ENCODE data around the gene PDE4B. TPM values are rescaled to one million over a fixed set of nuclear protein-coding genes. Genes with fewer than 3 reads are reported as not detected.
A peak's percentile ranks its signal among the peaks of the same experiment; 100 is the strongest.

PDE4B gene
- total RNA-seq, 1 donor from 2014 or later, result 10.9 TPM

DNA sequence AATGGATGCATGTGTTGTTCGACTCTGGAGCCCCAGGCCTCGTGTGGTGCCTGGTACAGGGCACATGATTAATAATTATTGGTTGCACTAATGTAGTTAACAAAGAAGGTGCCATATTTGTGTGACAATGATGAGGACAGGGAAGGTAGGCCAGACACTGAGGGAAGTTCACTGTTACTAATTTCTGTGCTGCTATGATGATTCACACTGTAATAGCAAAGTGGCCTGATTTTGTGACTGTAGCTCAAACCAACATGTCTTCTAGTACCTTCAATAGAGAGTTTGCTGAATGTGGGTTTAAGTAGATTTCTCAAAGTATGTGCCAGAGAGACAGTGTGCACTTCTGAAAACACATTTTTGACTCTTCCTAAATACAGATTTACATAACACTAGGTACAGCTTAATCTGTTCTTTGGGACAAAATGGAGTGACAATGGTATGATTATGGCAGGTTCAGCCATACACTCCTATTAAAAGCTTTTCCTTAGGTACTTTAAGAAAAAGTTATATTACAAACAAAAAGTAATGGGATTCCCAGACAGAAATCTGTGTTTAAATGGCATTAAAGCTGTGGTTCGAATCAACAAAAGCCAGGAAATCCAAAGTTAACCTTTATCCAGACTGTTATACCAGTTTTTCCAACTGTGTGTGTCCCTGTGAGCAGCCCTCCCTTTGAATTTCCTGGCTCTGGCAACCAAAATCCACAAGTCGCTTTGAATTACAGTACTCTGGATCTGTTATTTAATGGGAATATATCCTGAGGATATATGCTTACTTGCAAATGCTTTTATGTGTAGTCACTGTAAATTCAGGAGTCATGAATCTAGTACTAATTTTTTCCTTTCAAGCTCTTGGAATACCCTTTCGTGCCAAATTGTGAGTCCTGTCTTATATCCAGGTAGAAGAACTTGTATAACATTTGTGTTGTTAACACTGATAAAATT is 464.2 kb downstream of the PDE4B start:
- no peak overlapping the region for H3K4me3 Mint-ChIP-seq

DNA sequence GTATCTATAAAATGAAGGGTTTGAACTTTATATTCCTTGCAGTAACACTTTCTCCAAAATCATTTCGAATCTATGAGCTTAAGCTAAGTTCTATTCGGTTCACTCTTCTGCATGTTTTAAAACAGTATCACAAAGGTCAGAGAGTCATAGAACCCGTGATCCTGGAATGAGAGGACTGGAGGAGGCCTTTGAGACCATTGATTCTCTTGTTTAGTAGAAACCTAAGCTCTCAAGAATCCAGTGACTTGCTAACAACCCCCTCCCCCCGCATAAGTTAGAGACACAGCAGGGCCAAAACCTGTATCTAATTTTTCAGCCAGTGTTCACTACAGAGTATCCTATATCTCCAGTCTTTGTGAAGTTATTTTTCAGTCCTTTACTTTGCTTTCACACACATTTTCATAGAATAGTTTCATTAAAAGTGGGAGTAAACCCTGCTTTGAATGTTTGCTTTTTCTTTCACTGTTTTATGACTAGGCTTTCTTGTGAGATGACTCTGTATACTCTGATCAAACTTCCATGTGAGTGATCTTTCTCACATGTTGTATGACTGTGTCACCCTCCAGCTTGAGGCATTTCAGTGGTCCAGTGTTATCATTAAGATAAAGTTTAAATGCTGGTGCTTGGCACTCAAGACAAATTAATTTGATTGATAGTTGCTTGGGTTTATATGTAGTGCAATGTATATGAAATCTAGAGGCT is 465.9 kb downstream of the PDE4B start:
- Mint-ChIP-seq H3K27ac (peak overlapping the region; percentile 59), H3K9me3 (no peaks in the 10 kb centered on the region), H3K36me3 (ENCODE audit: low read depth) (no peaks in the 10 kb centered on the region), H3K4me1 (peaks cover 57% of the 10 kb centered on the region), H3K27me3 (no peaks in the 10 kb centered on the region), H3K4me3 (no peak overlapping the region)
- DNase-seq, result no peak
- intact Hi-C loops (cut with micrococcal nuclease), result loop anchor here (1.0 kb wide), 6 partner anchors 16 to 116 kb away; no protein-coding TSS in a partner anchor

More for the DNA sequence above, 464.2 kb downstream of the PDE4B start:
- no peak for DNase-seq
- intact Hi-C loops (cut with micrococcal nuclease), result no loop called here
- Mint-ChIP-seq H3K27me3 (no peaks in the 10 kb centered on the region), H3K4me1 (peaks cover 55% of the 10 kb centered on the region), H3K27ac (no peak overlapping the region), H3K9me3 (no peaks in the 10 kb centered on the region), H3K36me3 (ENCODE audit: low read depth) (no peaks in the 10 kb centered on the region)

DNA sequence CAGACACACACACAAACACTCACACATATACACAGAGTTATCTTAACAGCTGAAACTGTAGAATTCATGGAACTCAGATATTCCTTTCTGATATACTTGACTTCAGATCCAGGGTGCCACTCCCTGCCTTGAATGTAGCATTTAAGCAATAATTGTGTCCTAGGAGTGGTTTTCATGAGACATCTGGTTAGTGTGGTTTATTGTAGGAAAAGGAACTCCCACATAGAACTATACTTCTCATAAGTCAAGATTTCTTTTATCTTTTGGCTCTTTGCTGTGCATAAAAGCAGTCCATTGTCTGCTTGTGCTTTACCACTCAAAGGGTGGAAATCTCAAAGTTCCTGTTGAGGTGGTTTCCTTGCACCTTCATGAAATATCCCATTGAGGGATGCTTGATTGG is 468.7 kb downstream of the PDE4B start:
- H3K27me3 Mint-ChIP-seq, result no peaks in the 10 kb centered on the region
- H3K4me3 Mint-ChIP-seq, result peak overlapping the region; percentile 39
- no peak for DNase-seq
- intact Hi-C loops (cut with micrococcal nuclease), result loop anchor here (1.0 kb wide), 1 partner anchor 10 kb away; no protein-coding TSS in a partner anchor
- H3K36me3 Mint-ChIP-seq (ENCODE audit: low read depth), result no peaks in the 10 kb centered on the region
- H3K27ac Mint-ChIP-seq, result peak overlapping the region; percentile 51
- peaks cover 54% of the 10 kb centered on the region for H3K4me1 Mint-ChIP-seq
- H3K9me3 Mint-ChIP-seq, result no peaks in the 10 kb centered on the region

DNA sequence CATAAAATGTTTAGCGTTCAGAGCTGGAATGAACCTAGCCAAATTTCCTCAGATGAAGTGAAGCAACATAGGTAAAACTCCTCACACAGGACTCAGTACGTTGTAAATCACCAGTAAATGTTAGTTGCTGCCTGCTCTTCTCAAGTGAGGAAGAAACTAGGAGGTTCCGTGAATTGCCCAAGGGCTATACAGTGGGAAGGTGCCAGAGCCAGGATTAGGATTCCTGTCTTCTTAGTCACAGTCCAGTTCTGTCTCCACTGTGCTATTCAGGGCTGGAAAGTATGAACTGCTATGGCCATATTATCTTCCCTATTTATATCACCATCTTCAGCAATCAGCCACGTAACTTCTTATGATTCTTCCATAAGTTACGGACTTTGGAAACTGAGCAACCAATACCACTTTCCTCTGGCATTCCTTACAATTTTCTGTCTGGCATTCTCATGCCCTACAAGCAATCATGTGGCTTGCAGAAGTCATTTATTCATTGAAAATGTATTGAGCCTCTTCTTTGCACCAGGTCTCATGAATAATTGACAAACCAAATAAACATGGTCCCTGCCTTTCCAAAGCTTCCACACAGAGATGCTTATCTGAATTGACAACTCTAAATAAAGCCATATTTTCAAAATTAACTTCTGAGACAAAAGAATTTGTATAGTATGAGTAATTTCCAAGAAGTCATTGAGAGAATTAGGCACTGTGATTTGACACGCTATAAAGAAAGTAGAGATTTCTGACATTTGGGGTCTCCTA is 469.7 kb downstream of the PDE4B start:
- Mint-ChIP-seq H3K27me3 (no peaks in the 10 kb centered on the region), H3K9me3 (no peaks in the 10 kb centered on the region), H3K27ac (no peak overlapping the region), H3K36me3 (ENCODE audit: low read depth) (no peaks in the 10 kb centered on the region), H3K4me1 (peaks cover 54% of the 10 kb centered on the region), H3K4me3 (no peak overlapping the region)
- DNase-seq, result no peak
- intact Hi-C loops (cut with micrococcal nuclease), result no loop called here

DNA sequence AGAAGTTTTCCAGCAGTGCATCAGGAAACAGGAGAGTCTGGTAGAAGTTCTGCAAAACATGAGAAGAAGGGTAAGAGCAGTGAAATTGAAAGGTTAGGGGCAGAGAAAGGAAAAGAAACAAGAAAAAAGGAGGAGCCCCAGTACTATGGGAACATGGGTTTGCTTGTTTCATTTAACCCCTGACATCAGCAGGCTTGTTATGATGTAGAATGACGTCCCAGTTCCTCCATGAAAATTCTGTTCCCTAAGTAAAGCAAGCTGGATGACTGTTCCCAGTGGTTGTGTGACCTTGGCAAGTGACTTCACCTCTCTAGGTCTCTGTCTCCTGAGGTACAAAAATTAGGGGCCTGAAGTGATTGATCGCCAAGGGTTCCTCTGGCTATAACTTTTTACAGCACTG is 472.6 kb downstream of the PDE4B start:
- peaks cover 2% of the 10 kb centered on the region for H3K36me3 Mint-ChIP-seq (ENCODE audit: low read depth)
- H3K27ac Mint-ChIP-seq, result no peak overlapping the region

DNA sequence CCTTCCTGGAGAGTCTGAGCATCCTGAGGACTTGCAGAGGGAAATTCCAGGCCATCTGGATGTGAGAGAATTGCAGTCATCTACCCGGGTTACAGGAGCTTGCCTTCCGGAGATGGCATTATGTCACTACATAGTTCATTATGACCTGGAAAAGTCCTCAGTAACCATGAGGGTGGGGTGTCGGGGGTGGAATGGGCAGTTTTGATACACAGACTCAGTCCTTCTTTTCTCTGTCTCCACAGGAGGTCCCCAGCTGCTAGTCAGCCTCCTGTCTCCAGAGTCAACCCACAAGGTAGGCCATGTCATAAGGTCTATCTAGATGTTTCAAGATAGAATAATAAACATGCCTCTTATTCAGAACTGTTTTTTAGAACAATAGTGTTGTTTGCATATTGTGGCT is 473.1 kb downstream of the PDE4B start:
- Mint-ChIP-seq H3K4me3 (no peak overlapping the region), H3K4me1 (peaks cover 48% of the 10 kb centered on the region), H3K36me3 (ENCODE audit: low read depth) (peaks cover 2% of the 10 kb centered on the region), H3K27me3 (no peaks in the 10 kb centered on the region), H3K27ac (no peak overlapping the region), H3K9me3 (no peaks in the 10 kb centered on the region)
- intact Hi-C loops (cut with micrococcal nuclease), result no loop called here
- DNase-seq, result no peak

More for the DNA sequence above, 472.6 kb downstream of the PDE4B start:
- Mint-ChIP-seq H3K27me3 (no peaks in the 10 kb centered on the region), H3K9me3 (no peaks in the 10 kb centered on the region), H3K4me3 (no peak overlapping the region), H3K4me1 (peaks cover 46% of the 10 kb centered on the region)
- no peak for DNase-seq
- intact Hi-C loops (cut with micrococcal nuclease), result no loop called here

DNA sequence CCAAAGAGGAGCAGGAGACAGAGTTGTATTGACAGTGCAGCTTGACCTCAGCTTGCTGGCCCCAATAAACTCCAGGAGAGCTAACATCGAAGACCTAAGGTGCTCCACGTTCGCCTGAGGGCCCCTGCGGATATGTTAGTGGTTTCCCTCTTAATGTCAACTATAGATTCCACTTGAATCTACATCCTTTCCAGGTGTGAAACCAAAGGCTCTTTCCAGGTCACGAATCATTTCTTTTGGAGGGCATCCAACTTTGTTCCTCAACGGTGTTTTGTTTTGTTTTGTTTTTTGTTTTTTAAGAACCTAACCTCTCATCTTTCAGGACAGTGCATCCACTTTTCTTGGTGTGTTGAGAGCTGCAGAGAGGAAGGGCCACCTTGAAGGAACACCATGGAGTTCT is 473.7 kb downstream of the PDE4B start:
- peaks cover 46% of the 10 kb centered on the region for H3K4me1 Mint-ChIP-seq
- no peak for DNase-seq
- no peak overlapping the region for H3K4me3 Mint-ChIP-seq
- H3K36me3 Mint-ChIP-seq (ENCODE audit: low read depth), result peaks cover 2% of the 10 kb centered on the region
- H3K27ac Mint-ChIP-seq, result no peak overlapping the region
- H3K27me3 Mint-ChIP-seq, result no peaks in the 10 kb centered on the region
- intact Hi-C loops (cut with micrococcal nuclease), result no loop called here
- H3K9me3 Mint-ChIP-seq, result no peaks in the 10 kb centered on the region

DNA sequence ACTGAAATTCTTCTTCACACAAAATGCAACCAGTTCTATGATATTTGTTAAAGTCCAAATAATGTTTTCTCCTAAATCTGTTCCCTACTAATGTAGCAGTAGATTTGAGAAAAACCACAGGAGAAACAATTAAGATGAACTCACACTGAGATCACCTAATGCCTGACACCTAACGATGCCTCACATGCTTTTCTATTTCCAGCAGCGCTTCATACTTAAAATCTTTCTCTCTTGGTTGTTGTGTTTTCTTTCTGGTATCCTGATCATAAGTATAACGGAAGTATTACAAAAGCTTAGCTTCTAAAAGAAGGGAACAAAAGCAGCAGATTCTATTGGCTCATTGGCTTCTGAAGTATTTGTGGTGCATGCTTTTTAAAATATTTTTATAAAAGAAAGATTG is 474.1 kb downstream of the PDE4B start:
- Mint-ChIP-seq H3K9me3 (no peaks in the 10 kb centered on the region), H3K36me3 (ENCODE audit: low read depth) (peaks cover 2% of the 10 kb centered on the region), H3K4me3 (no peak overlapping the region), H3K4me1 (peaks cover 46% of the 10 kb centered on the region), H3K27me3 (no peaks in the 10 kb centered on the region), H3K27ac (no peak overlapping the region)
- intact Hi-C loops (cut with micrococcal nuclease), result no loop called here
- DNase-seq, result no peak

DNA sequence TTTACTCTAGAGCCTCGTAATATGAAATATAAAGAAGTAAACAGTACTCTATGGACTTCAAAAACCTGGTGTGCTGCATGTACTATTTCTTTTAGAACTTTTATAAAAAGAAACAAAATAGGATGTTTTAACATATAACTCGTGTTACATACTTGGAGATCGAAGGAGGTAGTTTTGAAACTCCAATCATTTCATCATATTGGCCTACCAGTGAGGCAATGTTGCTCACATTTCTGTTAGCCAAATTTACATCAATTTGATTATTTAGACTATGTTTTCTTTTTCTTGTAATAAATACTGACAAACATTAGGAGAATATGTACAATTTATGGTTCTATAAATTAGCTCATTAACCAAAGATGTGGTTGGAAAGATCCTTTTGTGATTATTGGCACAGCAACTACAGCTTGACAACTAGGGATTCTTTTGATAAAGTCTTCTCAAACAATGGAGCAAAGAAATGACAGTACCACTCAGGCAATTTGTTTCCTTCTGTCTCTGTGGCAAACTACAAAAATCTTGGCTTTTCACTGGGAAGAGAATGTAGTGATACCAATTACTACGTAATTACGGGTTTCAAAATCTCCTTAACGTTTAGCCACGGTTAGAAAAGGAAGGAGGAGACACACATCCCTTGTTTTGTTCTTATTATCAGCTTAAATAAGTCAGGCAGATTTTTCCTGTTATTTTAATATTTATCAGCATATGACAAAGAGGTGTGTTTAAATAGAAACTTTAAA is 474.7 kb downstream of the PDE4B start:
- no peak for DNase-seq
- Mint-ChIP-seq H3K9me3 (no peaks in the 10 kb centered on the region), H3K4me3 (no peak overlapping the region), H3K27me3 (no peaks in the 10 kb centered on the region), H3K36me3 (ENCODE audit: low read depth) (peaks cover 2% of the 10 kb centered on the region), H3K4me1 (peaks cover 51% of the 10 kb centered on the region), H3K27ac (no peak overlapping the region)
- intact Hi-C loops (cut with micrococcal nuclease), result no loop called here

DNA sequence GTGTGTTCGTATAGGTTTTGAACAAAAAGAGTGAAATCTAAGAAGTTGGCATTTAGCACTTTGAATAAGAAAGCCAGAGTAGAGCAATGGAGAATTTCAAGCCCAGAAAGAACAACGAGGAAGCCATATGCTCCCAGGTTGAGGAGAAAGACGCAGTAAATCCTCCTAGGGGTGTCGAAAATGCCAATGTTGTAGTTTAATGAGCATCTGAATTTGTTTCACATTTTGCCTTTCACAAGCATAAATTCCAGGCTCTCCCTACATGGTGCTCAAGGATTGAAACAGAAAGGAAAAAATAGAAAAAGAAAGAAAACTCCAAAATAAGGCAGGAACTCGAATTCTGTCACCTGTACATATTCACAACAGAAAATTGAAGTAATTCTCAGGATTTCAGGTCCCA is 476.5 kb downstream of the PDE4B start:
- no peak for DNase-seq
- no peaks in the 10 kb centered on the region for H3K27me3 Mint-ChIP-seq
- peaks cover 2% of the 10 kb centered on the region for H3K36me3 Mint-ChIP-seq (ENCODE audit: low read depth)
- H3K4me3 Mint-ChIP-seq, result no peak overlapping the region
- intact Hi-C loops (cut with micrococcal nuclease), result no loop called here
- no peak overlapping the region for H3K27ac Mint-ChIP-seq
- no peaks in the 10 kb centered on the region for H3K9me3 Mint-ChIP-seq
- H3K4me1 Mint-ChIP-seq, result peaks cover 54% of the 10 kb centered on the region

DNA sequence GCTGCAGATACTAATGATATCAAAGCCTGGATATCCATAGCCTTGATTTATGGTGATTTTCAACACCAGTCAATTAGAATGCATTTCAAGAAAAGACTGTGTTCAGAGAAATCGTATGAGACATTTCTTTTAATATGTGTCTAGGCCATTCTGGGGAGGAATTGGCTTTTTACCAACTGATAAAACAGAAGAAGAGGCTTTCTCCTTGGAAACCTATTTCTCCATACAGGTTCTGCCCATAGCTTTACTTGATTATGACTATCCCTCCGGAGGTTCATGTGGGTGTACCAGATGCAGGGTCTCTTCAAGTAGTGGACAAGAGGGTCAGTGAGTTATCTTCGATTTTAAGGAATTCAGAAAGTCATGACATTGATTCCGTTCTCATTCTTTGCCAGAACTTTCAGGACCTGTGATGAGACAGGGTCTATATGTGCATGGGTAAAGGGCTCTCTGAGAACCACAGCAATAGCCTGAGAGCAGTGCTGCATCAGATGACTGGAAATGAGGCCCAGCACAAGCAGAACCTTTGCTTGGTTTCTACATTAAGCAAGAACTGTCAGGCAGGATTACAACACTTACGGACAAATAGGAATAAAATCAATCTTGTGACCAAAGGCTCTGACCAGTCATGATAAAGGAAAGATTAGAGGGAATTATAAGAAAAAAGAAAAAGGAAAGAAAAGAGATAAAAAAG is 477.6 kb downstream of the PDE4B start:
- Mint-ChIP-seq H3K4me1 (peaks cover 61% of the 10 kb centered on the region), H3K27me3 (no peaks in the 10 kb centered on the region), H3K4me3 (no peak overlapping the region), H3K9me3 (no peaks in the 10 kb centered on the region), H3K27ac (no peak overlapping the region), H3K36me3 (ENCODE audit: low read depth) (peaks cover 2% of the 10 kb centered on the region)
- no peak for DNase-seq
- intact Hi-C loops (cut with micrococcal nuclease), result loop anchor here (10.0 kb wide), 1 partner anchor 1415 kb away; the partner anchor contains the start of gene GADD45A

DNA sequence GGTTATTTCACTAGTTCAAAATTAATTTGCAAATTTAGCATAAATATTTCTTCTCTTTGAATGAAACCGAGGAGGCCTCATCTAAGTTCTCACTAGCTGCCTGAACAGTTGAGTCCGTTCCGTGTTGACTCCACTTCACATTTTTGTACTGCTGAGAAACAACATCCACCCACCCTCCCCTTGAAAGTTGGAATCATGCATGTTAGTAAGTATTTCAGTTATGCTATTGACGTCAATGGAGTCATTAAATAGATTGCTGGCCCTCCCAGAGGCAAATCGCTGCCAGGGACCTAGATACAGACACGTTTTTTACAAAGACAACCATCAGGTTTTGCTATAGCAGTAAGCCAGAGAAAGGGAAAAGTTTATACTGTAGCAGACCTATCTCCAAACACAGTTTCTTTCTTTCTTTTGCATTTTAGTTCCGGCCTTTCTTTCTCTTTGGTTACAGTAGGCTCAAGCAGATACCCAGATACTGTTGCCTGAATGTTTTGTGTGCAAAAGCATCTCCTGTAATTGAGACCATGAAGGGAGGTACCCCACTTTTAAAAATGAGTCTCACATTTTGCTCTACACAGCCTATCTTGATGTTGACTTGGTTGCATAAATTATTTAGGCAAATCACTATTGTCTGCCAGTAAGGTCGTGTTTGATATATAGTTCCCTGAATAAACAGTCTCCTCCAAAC is 478.7 kb downstream of the PDE4B start:
- H3K36me3 Mint-ChIP-seq (ENCODE audit: low read depth), result peaks cover 2% of the 10 kb centered on the region
- no peaks in the 10 kb centered on the region for H3K9me3 Mint-ChIP-seq
- no peaks in the 10 kb centered on the region for H3K27me3 Mint-ChIP-seq
- peak overlapping the region; percentile 67 for H3K4me3 Mint-ChIP-seq
- peaks cover 62% of the 10 kb centered on the region for H3K4me1 Mint-ChIP-seq
- DNase-seq, result peak; percentile 81
- H3K27ac Mint-ChIP-seq, result peak overlapping the region; percentile 88
- intact Hi-C loops (cut with micrococcal nuclease), result loop anchor here (1.0 to 10.0 kb wide), 2 partner anchors 10 to 1413 kb away; partner anchors contain the start of gene GADD45A
